HCT116 (cell line): ENCODE results near the gene PCAT6. TPM values are rescaled to one million over a fixed set of nuclear protein-coding genes. Genes with fewer than 3 reads are reported as not detected.

Experiments used
- ATAC-seq: fragments of 200-7000 bp; cut with Tn5 transposase; 2 replicates; pipeline ENCODE4 v1.9.1; 2020; ENCODE audit warnings: mild to moderate bottlenecking, moderate library complexity
- BruUV-seq: library from RNA; stranded (reverse); fragments of 400-500 nt; replicated peaks from 2 replicates; lab custom pipeline; 2021; lab: Mats Ljungman, UMichigan
- CTCF ChIA-PET: fragments of 300-600 bp; sonication (Branson Sonifier 250); formaldehyde crosslinking; loops from one replicate; lab custom pipeline; 2021; ENCODE audit warnings: antibody characterized with exemption; lab: Charles Lee
- POLR2A ChIA-PET: fragments of 300-600, 350-600 bp; sonication (Branson Sonifier 250); formaldehyde crosslinking; loops from one replicate; lab custom pipeline; 2021; ENCODE audit warnings: antibody characterized with exemption; lab: Charles Lee
- RAD21 ChIA-PET, 2 experiments: fragments of 300-600 bp; sonication (Branson Sonifier 250); formaldehyde crosslinking; loops; one replicate each; lab custom pipeline; 2023; ENCODE audit warnings: low total read pairs in 2 of 2; ENCODE audit not compliant: uncharacterized antibody in 2 of 2, unreplicated experiment in 2 of 2, low non-redundant PET in 1 of 2; lab: Charles Lee
- DNase-seq: peaks from one replicate; pipeline ENCODE4 v3.0.0-alpha.2; 2010; ENCODE audit warnings: low read depth, low spot score
- H2AFZ ChIP-seq: fragments of 200-600 bp; shearing (Covaris generic), sonication (generic); 2 replicates; pipeline ENCODE4 v1.6.1; 2017; ENCODE audit warnings: low read depth, mixed run types, mixed read lengths, antibody characterized with exemption, low read length; ENCODE audit not compliant: poor library complexity, severe bottlenecking
- H3K27ac ChIP-seq: 2 replicates; pipeline ENCODE4 v1.5.1; 2012; ENCODE audit warnings: low read depth, low read length
- H3K27me3 ChIP-seq: fragments of 200-600 bp; sonication (generic); 2 replicates; pipeline ENCODE4 v1.6.1; 2016; ENCODE audit warnings: mixed run types, low read length, mixed read lengths; ENCODE audit not compliant: insufficient read depth
- H3K36me3 ChIP-seq, 2 experiments: fragments of 200-500 bp in 1 of 2; fragments of 200-600 bp in 1 of 2; sonication (Bioruptor generic) in 1 of 2; sonication (generic) in 1 of 2; 2 replicates each; pipeline versions ENCODE4 v1.5.1 to v1.6.1; 2014 to 2016; ENCODE audit warnings: low read length in 2 of 2, inconsistent platforms in 1 of 2, mixed read lengths in 1 of 2, mixed run types in 1 of 2; ENCODE audit not compliant: insufficient read depth in 2 of 2, control insufficient read depth in 1 of 2
- H3K4me1 ChIP-seq, 2 experiments: fragments of 200-600 bp in 1 of 2; sonication (generic) in 1 of 2; 2 replicates each; pipeline versions ENCODE4 v1.5.1 to v1.6.1; 2012 to 2017; ENCODE audit warnings: low read length in 2 of 2, inconsistent platforms in 1 of 2, mild to moderate bottlenecking in 1 of 2, mixed read lengths in 1 of 2, mixed run types in 1 of 2, moderate library complexity in 1 of 2; ENCODE audit not compliant: insufficient read depth in 2 of 2, control insufficient read depth in 1 of 2
- H3K4me2 ChIP-seq: fragments of 200-600 bp; sonication (generic); 2 replicates; pipeline ENCODE4 v1.6.1; 2017; ENCODE audit warnings: mixed run types, low read length, mixed read lengths
- H3K4me3 ChIP-seq, 2 experiments: fragments of 200-600 bp in 1 of 2; sonication (generic) in 1 of 2; replicated peaks in 1 of 2; 2 replicates each; pipeline ENCODE4 v1.5.1; 2011 to 2016; ENCODE audit warnings: low read length in 2 of 2, control low read depth in 1 of 2, low read depth in 1 of 2, mild to moderate bottlenecking in 1 of 2, mixed read lengths in 1 of 2, mixed run types in 1 of 2
- H3K79me2 ChIP-seq: fragments of 200-600 bp; sonication (generic); 2 replicates; pipeline ENCODE4 v1.6.1; 2017; ENCODE audit warnings: mild to moderate bottlenecking, mixed run types, low read length, moderate library complexity, mixed read lengths; ENCODE audit not compliant: insufficient read depth
- H3K9ac ChIP-seq: fragments of 200-600 bp; sonication (generic); 2 replicates; pipeline ENCODE4 v1.6.1; 2016; ENCODE audit warnings: low read length, mixed read lengths
- H3K9me2 ChIP-seq: fragments of 200-600 bp; sonication (generic), shearing (Covaris generic); 2 replicates; pipeline ENCODE4 v1.6.1; 2017; ENCODE audit warnings: mixed run types, mild to moderate bottlenecking, moderate library complexity; ENCODE audit not compliant: insufficient read depth
- H3K9me3 ChIP-seq, 2 experiments: fragments of 200-500 bp in 1 of 2; fragments of 200-600 bp in 1 of 2; sonication (Bioruptor generic) in 1 of 2; sonication (generic) in 1 of 2; 2 replicates each; pipeline ENCODE4 v1.6.1; 2014 to 2017; ENCODE audit warnings: low read length in 2 of 2, mixed read lengths in 2 of 2, inconsistent platforms in 1 of 2, low read depth in 1 of 2, mild to moderate bottlenecking in 1 of 2, mixed run types in 1 of 2, moderate library complexity in 1 of 2; ENCODE audit not compliant: control insufficient read depth in 1 of 2, insufficient read depth in 1 of 2
- H4K20me1 ChIP-seq: fragments of 200-600 bp; sonication (generic), shearing (Covaris generic); 2 replicates; pipeline ENCODE4 v1.6.1; 2017; ENCODE audit warnings: mixed run types, mild to moderate bottlenecking, moderate library complexity; ENCODE audit not compliant: insufficient read depth
- CEBPB ChIP-seq: IDR thresholded peaks from 2 replicates; pipeline ENCODE4 v1.6.1; 2012; ENCODE audit warnings: low read depth
- CTCF ChIP-seq, 3 experiments: fragments of 200-600 bp in 1 of 3; sonication (generic) in 1 of 3; IDR thresholded peaks in 2 of 3; conservative IDR thresholded peaks in 1 of 3; 2 replicates each; pipeline ENCODE4 v1.5.1; 2012 to 2017; ENCODE audit warnings: low read depth in 2 of 3, low read length in 2 of 3, antibody characterized with exemption in 1 of 3, borderline replicate concordance in 1 of 3, control low read depth in 1 of 3, mild to moderate bottlenecking in 1 of 3, mixed read lengths in 1 of 3, mixed run types in 1 of 3, moderate library complexity in 1 of 3; ENCODE audit not compliant: insufficient read depth in 1 of 3
- ELF1 ChIP-seq: IDR thresholded peaks from 2 replicates; pipeline ENCODE4 v1.6.1; 2012; ENCODE audit warnings: low read depth, borderline replicate concordance
- EZH2 ChIP-seq: fragments of 200-600 bp; sonication (generic); IDR thresholded peaks from 2 replicates; pipeline ENCODE4 v1.6.1; 2017; ENCODE audit warnings: antibody characterized with exemption, mixed run types
- MAX ChIP-seq: IDR thresholded peaks from 2 replicates; pipeline ENCODE4 v1.6.1; 2012
- POLR2A ChIP-seq: IDR thresholded peaks from 2 replicates; pipeline ENCODE4 v1.7.0; 2011; ENCODE audit warnings: borderline replicate concordance; ENCODE audit not compliant: insufficient read depth, insufficient read length; ENCODE audit errors: extremely low read depth
- RAD21 ChIP-seq: IDR thresholded peaks from 2 replicates; pipeline ENCODE4 v1.6.1; 2012; ENCODE audit warnings: low read depth, mild to moderate bottlenecking
- SP1 ChIP-seq: IDR thresholded peaks from 2 replicates; pipeline ENCODE4 v1.6.1; 2012; ENCODE audit warnings: low read depth
- TCF7L2 ChIP-seq: IDR thresholded peaks from 2 replicates; pipeline ENCODE4 v1.7.0; 2011; ENCODE audit warnings: borderline replicate concordance, inconsistent platforms; ENCODE audit not compliant: insufficient read depth, insufficient read length; ENCODE audit errors: extremely low read depth
- ZNF274 ChIP-seq: fragments of 200-500 bp; sonication (Bioruptor generic); IDR thresholded peaks from 2 replicates; pipeline ENCODE4 v1.6.1; 2014; ENCODE audit warnings: mild to moderate bottlenecking, low read depth, low read length, inconsistent platforms
- intact Hi-C: fragments of 100-400 bp; cut with micrococcal nuclease; formaldehyde crosslinking; loops from 2 replicates; pipeline ENCODE4 v1.10.0; 2022
- total RNA-seq: library from RNA; stranded (reverse); gene quantifications from one replicate; pipeline ENCODE4 v1.2.1, GENCODE V29; 2021; ENCODE audit not compliant: unreplicated experiment

Gene PCAT6
- total RNA-seq, 1 experiment from 2014 or later, result 1.9 TPM

- no peaks in the 10 kb centered on the region for H3K27me3 ChIP-seq
- intact Hi-C loops, result no loop called here
- ATAC-seq (no peak), DNase-seq (no peak)
- H3K4me1 ChIP-seq, result no peaks in the 10 kb centered on the region
- no peaks in the 10 kb centered on the region for H3K9me2 ChIP-seq
- no peak overlapping the region for H3K4me3 ChIP-seq
- POLR2A ChIA-PET, result no interaction called here
- H3K9ac ChIP-seq, result no peak overlapping the region
- no peaks in the 10 kb centered on the region for H4K20me1 ChIP-seq
- H3K9me3 ChIP-seq, result no peaks in the 10 kb centered on the region
- TF ChIP-seq RAD21 (no peak), ELF1 (no peak), ZNF274 (no peak), CTCF (IDR thresholded peaks at IDR 0.05 in 2 of 3, conservative IDR thresholded peaks at IDR 0.05 in 1 of 3; ENCODE audit: borderline replicate concordance in 1 of 3, insufficient read depth in 1 of 3, low read depth in 2 of 3, low read length in 2 of 3) (no peak), TCF7L2 (no peak), SP1 (no peak), EZH2 (no peak), CEBPB (no peak), MAX (no peak), POLR2A (no peak)
- H2AFZ ChIP-seq, result no peak overlapping the region
- no peaks in the 10 kb centered on the region for H3K36me3 ChIP-seq
- CTCF ChIA-PET, result no interaction called here
- BruUV-seq, result no TSS peak
- RAD21 ChIA-PET, result no interaction called here
- H3K79me2 ChIP-seq, result peaks cover 18% of the 10 kb centered on the region
- H3K27ac ChIP-seq, result no peak overlapping the region
- H3K4me2 ChIP-seq, result no peak overlapping the region
Measured at GRCh38 chr1:202791077-202791747, 19.5 kb upstream of the PCAT6 start.
